ENCODE measurements around the gene CST4.
"Not testable (repeated sequence)": the region's sequence is repeated elsewhere in the genome, so short reads cannot be mapped to it uniquely, and the experiment has no call there.

- not testable (repeated sequence) for TF ChIP-seq POLR2A (IDR thresholded peaks at IDR 0.05); CTCF (IDR thresholded peaks at IDR 0.05 in 8 of 11, conservative IDR thresholded peaks at IDR 0.05 in 3 of 11); POLR2AphosphoS5 (IDR thresholded peaks at IDR 0.05)
Observed at GRCh38 chr20:23664046-23664445, 24.8 kb downstream of the CST4 start.
